HG02970 (cell line): ENCODE data around the gene CADM2.

Experiments
- ATAC-seq: cut with Tn5 transposase; IDR thresholded peaks from one replicate; pipeline ENCODE4 v1.9.1; 2021; ENCODE audit warnings: mild to moderate bottlenecking, moderate library complexity, moderate number of reproducible peaks; ENCODE audit not compliant: unreplicated experiment, low FRiP score

CADM2 gene

GRCh38 chr3:84983490-84983889 is 24.7 kb downstream of the CADM2 start:
- no peak for ATAC-seq

DNA sequence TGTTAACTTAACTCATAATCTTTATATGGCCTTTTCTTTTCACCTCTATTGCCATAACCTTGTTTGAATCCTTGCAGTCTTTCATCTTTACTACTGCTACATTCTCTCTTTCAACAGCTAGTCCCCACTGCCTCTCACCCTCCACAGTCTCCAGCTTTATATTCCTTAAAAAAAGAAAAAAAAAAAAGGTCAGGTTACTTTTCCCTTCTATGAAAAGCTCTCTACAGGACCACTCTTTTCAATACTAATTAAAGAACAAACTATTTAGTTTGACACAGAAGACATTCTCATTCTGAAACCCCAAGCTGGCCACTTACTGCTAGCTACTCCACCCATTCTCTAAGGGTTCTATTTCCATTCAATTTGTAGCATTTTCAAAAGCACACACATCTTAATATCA is 25.6 kb downstream of the CADM2 start:
- no peak for ATAC-seq

- ATAC-seq, result no peak
Measured at GRCh38 chr3:84985795-84986194, 27.0 kb downstream of the CADM2 start.

GRCh38 chr3:84987706-84988504 is 29.1 kb downstream of the CADM2 start:
- ATAC-seq, result no peak

GRCh38 chr3:84989102-84989501 is 30.3 kb downstream of the CADM2 start:
- no peak for ATAC-seq

DNA sequence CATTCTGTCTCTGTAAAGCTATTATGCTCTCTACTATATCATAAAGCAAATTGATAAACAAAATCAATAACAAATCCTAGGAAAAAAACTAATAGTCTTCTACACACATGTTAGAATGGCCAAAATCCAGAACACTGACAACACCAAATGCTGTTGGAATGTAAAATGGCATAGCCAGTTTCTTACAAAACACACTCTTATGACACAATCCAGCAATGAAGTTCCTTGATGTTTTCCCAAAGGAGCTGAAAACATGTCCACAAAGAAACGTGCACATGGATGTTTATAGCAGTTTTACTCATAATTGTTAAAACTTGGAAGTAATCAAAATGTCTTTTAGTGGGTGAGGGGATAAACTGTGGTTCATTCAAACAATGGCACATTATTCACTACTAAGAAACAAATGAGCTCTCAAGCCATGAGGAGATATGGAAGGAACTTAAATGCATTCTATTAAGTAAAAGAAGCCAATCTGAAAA is 32.7 kb downstream of the CADM2 start:
- ATAC-seq, result no peak

DNA sequence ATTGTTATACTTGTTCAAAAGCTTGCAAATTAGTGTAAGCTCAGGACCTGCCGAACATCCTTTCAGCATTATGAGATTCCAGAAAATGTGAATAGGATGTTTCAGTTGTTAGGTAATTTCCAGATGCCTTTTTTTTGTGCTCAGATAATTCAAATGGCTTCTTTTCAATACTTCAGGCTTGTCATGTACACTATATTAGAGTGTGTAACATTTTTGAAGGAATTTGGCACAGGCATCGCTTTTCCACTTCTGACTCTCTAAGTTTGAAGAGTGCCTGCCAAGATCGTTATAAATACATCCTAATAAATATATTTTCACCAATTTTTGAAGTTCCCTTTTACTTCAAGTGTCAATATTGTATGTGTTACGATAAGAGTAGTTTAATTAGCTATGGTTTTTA is 35.2 kb downstream of the CADM2 start:
- ATAC-seq, result no peak

DNA sequence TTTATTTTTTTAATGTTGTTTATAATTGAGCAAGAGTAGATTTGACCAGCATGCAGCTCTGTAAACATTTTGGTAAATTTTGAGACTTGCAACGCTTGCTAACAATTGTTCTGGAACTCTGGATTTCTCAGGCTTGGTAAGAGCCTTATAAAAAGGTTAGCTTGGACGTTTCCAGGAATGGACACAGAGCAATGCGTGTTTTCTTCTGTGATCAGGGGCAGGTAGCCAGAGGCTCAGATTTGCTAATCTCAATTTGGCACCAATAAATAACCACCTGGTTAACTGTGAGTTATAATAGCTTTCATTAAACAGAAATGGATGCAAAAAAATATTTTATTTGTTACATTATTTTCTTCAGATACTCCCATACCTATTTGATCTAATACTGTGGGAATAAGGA is 39.8 kb downstream of the CADM2 start:
- no peak for ATAC-seq

DNA sequence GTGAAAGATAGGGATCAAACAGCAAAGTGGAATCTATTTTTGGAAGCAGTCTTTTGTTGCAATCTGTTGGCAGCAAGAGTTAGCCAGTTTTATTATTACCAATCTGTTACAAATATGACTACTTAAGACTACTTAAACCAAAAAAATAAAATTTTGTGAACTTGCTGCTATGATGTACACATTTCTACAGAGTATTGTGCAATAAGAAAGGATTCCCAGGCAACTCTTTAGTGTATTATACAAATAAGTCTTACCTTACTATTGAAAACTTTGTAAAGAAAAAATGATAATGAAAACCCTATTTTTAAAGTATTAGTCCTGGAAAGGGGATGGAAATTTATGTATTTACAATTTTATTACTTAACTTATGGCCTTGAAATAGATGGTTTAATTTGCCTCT is 44.7 kb downstream of the CADM2 start:
- no peak for ATAC-seq

- ATAC-seq, result no peak
Measured at GRCh38 chr3:85004147-85004546, 45.4 kb downstream of the CADM2 start.

GRCh38 chr3:85005946-85006345 is 47.2 kb downstream of the CADM2 start:
- no peak for ATAC-seq

- ATAC-seq, result no peak
Measured at GRCh38 chr3:85007195-85008094, 48.7 kb downstream of the CADM2 start.

DNA sequence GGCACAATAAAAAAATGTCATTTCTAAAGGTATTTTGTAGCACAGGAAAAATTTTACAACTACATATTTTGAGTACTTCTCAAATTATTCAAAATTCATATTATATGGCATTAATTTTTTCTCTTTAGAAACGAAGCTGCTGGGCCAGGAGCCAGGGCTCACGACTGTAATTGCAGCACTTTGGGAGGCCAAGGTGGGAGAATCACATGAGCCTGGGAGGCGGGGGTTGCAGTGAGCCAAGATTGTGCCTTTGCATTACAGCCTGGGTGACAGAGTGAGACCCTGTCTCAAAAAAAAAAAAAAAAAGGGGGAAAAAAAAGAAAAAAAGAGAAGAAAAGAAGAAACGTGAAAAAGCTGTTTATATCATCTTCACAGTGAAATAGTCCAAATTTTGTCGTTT is 62.0 kb downstream of the CADM2 start:
- no peak for ATAC-seq

DNA sequence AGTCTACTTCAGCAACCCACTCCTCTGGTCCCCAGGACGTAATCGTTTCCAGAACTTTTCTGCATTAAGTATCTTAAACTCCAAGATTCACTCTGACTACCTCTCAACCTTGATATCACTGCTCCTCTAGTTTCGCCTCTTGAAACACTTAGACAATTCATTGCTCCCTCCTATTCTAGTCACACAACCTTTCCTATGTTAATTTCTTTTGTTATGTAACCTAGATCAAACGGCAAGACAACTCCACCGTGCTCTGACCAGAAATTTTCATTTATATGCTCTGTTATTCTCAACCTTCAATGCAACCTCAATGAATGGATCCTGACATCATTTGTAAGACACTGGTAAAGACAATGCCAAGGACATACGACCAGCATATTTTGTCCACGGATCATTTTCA is 71.3 kb downstream of the CADM2 start:
- no peak for ATAC-seq

DNA sequence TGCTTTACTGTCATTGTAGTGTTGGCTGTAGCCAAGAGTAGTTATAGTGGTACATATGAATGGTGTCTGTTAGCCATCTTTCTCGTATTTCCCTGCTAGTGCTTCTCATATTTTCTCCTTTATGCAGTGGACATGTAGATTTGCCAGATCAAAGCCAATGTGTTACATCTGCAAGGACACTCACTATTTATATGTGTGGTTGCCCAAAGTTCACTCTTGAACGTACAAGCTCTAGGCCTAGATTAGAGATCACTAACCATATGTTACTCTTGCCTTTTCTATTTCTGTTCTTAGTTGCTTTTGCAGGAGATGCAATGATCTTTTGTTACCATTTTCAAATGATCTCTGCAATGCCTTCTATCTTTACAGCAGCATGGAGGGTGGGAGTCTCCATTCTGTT is 78.4 kb downstream of the CADM2 start:
- ATAC-seq, result no peak

- no peak for ATAC-seq
Measured at GRCh38 chr3:85041001-85041400, 82.2 kb downstream of the CADM2 start.

GRCh38 chr3:85041562-85042055 is 82.8 kb downstream of the CADM2 start:
- no peak for ATAC-seq

GRCh38 chr3:85050821-85051220 is 92.0 kb downstream of the CADM2 start:
- no peak for ATAC-seq

DNA sequence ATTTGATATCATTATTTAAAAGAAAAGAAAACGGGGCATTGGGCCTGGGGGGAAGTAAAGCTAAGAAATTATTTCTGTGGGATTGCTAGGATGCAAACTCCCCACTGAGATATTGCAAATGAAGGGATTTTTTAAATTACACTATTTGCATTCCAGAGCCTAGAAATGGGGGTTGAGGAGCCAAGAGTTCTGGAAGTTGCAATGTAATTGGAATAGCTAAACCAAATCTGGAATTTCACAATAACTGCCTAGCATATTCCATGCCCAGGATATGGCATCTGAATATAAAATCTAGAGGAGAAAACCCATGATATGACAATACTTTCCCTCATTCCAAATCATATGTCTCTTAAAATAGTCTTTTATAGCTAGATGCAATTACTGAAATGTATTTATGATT is 93.0 kb downstream of the CADM2 start:
- ATAC-seq, result no peak

DNA sequence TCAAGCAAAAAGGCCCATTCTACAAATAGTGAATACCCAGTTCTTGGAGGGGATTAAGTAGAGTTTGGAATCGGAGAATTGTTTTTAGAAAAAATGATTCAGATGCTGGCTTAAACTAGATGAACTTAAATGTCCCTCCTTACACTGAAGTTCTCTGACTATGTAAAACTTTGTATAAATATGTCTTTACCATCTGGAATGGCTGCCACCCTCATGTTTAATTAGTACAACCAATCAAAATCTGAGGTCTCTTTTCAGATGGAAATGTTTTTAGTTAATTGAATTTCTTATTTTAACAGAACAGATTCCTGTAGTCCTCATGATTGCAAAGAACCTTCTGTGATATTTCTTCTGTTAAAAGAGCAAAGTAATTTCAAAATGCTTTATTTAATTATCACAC is 94.8 kb downstream of the CADM2 start:
- ATAC-seq, result no peak

GRCh38 chr3:85054579-85054978 is 95.8 kb downstream of the CADM2 start:
- ATAC-seq, result no peak
